Measurements from ENCODE around the gene GNB1.
A peak's percentile ranks its signal among the peaks of the same experiment; 100 is the strongest.
"Not testable (repeated sequence)": the region's sequence is repeated elsewhere in the genome, so short reads cannot be mapped to it uniquely, and the experiment has no call there.

Gene GNB1

DNA sequence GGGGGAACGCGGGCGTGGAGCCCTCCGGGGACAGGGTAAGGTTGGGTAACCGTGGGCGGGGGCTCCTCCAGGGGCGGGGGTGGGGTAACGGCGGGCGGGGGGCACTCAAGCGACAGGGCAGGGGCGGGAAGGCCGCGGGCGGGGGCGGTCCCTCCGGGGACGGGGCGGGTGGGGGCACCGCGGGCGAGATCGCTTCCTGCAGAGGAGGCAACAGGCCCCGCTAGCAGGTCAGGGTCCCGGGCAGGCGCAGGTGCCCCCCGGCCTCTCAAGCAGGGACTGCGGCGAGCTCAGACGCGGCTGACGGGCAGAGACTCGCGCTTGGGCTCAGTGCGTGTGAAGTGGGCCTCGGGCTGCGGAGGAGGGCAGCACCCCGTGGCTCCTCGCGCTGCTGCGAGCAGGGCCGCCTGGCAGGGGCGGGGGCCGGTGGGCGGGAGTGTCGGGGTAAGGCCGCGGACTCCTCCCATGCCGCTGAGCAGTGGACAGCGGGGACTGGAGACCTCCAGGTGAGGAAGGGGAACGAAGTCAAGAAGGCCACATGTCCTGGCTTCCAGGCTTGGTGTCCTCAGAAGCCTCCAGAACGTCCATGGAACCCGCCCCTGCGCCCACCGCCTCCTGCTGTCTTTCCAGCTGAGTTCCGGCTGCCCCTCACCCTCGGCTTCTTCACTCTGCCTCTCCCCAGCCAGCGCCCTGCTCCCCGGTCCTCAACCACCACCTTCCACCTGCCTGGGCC is 627 bp upstream of the GNB1 start:
- DNase-seq (ENCODE audit: low read depth in 3 of 3) = peak; percentile 70 to 73 (median 71)

DNA sequence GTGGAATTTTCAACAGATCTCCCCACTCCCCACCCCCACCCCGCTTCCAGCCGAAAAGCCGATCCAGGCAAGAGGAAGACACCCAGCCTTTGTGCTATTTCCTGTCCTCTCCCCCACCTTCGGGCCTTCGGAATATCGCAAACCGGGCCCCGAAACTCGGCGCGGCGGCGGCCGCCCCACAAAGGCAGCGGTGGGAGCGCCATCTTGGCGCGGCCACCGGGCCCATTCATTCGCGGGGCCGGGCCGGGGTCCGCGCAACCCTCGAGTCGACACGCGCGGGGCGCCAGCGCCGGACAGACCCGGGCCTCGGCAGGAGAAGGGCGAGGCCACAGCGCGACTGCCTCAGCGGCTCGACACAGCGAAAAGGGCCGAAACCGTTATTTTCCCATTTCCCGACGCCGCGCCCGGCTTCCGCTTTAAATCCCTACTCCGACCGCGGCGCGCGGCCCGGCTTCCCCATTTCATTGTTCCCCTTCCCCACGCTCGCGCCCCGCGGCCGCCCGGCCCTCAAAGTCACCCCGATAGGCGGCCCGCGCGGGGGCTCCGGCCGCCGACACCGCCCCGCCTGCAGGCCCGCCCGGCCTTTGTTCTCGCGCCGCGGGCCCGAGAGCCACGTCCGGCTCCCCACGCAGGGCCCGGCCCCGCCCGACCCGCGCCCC is 911 bp downstream of the GNB1 start:
- peak in 1 of 3 experiments; percentile 38 for DNase-seq (ENCODE audit: low read depth in 3 of 3)

DNA sequence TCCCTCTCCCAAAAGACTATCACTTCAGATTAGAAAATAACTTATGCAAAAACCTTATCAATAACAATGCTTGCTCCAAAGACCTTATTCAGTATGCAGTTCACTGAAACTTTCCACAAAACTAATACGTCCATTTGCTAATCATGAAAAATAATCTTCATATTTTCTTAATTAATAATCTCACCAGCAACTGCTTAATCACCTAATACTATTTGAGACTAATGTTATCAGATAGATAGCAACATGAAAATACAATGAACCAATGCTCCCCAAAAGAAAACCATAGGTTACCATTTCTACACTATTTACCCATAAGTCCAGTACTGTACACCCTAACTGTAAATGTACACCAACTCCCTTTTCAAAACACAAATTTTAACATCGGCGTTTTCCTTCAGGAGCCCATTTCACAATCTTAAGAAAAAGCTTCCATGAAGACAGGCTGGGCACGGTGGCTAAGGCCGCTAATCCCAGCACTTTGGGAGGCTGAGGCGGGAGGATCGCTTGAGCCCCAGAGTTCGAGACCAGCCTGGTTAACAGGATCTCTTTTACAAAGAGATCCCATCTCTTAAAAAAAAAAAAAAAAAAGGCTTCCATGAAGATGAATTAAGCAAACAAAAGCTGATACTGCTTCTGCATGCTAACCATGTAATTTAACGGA is 1.7 kb downstream of the GNB1 start:
- no peak for DNase-seq (ENCODE audit: low read depth in 3 of 3)

DNA sequence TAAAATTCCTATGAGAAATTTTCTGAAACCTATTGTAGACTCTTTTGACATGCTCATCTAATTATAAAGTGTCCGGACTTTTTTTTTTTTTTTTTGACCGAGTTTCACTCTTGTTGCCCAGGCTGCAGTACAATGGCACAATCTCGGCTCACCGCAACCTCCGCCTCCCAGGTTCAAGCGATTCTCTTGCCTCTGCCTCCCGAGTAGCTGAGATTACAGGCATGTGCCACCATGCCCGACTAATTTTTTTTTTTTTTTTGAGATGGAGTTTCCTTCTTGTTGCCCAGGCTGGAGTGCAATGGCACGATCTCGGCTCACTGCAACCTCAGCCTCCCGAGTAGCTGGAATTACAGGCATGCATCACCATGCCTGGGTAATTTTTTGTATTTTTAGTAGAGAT is 7.0 kb downstream of the GNB1 start:
- not testable (repeated sequence) for DNase-seq (ENCODE audit: low read depth in 3 of 3)

DNA sequence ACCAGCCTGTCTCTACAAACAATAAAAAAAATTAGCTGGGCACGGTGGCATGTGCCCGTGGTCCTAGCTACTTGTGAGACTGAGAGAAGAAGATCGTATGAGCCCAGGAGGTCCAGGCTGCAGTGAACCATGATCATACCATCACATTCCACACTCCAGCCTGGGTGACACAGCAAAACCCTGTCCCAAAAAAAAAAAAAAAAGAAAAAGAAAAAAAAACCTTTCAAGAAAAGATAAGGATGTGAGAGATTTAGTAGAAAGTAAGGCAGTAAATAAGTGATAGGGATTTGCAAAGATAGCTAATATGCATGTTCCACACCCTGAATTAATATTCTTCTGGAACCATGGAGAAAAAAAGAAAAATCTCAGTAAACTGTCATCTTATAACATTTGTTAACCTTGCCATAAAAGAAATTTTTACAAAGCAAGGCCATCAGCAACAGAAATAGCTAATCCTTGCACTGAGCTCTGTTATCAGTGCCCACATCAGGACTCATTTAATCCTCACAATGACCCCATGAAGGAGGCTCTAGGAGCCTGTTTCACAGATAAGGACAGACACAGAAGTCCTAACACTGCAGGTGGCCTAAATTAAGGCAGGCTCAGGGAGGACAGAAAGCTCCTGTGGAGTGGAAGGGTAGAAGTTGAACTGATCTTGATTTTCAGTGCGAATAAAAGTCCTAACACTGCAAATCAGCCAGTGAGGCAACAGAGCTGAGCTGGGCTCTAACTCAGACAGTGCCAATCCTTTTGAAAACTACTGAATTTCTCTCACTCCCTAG is 7.6 kb downstream of the GNB1 start:
- no peak for DNase-seq (ENCODE audit: low read depth in 3 of 3)

DNA sequence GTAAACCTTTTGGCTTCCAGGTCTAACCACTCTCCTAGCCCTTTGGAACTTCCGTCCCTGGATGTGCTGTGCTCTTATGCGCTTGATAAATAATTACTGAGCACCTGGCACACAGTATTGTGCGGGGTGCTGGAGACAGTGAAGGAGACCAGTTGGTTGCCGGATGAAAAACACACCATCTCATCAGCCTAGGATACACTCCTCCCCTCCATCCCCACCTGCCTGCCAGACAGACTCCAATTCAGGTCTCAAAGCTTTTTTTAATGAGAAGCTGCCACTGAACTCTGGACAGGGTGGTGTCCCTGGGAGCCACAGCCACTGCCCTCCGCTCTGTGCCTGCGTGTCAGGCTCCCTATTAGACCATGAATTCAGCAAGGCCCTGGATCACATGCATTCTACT is 9.2 kb downstream of the GNB1 start:
- no peak for DNase-seq (ENCODE audit: low read depth in 3 of 3)

DNA sequence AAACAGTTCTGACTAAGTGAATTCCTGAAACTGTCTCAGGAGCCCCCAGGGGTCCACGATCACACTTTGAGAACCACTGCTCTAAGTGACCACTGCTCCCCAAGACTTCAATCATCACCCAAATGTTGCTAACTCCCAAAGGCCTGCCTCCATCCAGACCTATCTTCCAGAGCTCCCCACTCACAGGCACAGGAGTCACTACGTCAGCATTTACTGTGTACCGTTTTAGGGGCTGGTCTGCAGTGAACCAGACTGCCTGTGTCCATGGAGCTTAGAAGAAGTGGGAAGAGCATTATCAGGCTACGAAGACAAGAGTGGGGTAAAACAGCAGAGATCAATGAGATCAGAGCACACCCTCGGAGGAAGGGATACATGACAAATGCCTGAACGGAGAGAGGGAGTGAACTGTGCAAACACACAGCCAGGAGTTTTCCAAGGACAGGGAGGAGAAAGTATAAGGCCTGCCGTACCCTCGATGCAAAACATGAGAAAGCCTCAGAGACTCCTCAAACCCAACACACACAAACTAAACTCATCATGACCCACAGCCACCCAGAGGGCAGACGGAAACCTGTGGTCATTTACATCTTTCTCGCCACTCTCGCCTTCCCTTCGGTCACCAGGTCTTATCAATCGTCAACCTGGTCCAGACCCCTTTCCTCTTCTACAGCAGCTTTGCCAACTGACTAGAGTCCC is 10.1 kb downstream of the GNB1 start:
- DNase-seq (ENCODE audit: low read depth in 3 of 3) = no peak

DNA sequence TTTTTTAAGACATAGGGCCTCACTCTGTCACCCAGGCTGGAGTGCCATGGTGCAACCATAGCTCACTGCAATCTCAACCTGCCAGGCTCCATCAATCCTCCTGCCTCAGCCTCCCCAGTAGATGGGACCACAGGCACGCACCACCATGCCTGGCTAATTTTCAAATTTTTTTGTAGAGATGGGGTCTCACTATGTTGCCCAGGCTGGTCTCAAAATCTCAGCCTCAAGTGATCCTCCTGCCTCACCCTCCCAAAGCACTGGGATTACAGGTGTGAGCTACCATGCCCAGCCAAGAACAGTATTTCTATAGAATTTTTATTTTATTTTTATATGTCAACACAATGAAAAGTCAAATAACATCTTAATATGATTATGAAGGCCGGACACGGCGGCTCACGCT is 10.9 kb downstream of the GNB1 start:
- DNase-seq (ENCODE audit: low read depth in 3 of 3) = no peak

DNA sequence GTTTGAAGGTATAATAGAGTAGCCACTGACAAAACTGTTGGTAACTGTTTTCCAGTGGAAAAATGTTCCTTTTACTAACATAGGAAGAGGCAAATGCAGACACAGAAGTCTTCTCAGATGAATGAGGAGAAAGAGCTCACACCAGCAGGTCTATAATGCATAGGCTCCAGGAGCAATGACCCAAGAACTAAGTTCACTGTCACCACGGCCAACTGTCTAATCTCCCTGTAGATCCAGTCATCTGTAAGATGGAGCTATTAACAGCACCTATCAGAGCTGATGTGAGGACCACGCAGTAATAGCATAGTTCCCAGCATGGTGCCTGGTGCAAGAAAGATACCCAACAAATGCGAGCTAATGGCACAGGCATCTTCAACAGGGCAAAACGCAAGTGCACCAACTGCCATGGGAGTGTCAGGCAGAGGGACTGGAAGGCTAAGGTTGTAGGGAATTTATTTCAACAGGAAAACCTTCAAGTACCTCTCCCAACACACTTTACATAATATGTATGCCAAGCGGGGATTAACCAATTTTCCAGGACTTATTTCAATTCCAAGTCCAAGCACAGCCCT is 12.9 kb downstream of the GNB1 start:
- no peak for DNase-seq (ENCODE audit: low read depth in 3 of 3)

DNA sequence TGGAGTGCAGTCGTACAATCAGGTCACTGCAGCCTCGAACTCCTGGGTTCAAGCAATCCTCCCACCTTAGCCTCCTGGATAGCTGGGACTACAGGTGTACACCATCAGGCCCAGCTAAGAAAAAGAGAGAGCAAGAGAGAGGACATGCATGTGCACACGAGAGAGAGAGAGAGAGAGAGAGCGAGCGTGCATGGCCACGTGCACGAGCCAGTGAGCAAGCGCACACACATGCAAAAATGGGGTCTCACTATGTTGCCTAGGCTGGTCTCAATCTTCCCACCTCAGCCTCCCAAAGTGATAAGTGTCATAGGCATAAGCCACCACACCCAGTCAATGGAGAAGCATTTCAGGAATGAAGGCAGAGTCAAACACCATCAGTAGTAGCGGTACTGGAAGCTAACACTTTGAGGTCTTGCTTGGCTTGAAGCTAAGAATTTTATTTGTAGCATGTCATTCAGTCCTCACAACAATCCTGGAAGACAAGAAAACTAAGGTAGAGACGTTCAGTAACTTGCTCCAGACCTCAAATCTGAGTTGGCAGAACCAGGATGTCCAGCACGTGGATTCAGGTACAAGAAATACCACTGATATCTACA is 14.5 kb downstream of the GNB1 start:
- DNase-seq (ENCODE audit: low read depth in 3 of 3) = no peak

DNA sequence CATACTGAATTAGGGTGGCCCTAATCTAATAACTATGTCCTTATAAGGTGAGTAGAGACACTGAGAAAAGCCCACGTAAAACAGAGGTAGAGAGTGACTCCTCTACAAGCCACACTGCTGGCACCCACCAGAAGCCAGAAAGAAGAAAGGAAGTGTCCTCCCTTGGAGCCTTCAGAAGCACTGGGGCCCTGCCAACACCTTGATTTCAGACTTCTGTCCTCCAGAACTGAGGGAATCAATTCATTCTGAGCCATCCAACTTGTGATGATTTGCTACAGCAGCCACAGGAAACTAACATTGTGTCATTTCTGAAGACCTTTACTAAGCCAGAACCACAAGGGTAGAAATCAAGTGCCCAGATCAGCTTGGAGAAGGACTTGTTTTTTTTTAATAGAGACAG is 15.0 kb downstream of the GNB1 start:
- DNase-seq (ENCODE audit: low read depth in 3 of 3) = no peak

DNA sequence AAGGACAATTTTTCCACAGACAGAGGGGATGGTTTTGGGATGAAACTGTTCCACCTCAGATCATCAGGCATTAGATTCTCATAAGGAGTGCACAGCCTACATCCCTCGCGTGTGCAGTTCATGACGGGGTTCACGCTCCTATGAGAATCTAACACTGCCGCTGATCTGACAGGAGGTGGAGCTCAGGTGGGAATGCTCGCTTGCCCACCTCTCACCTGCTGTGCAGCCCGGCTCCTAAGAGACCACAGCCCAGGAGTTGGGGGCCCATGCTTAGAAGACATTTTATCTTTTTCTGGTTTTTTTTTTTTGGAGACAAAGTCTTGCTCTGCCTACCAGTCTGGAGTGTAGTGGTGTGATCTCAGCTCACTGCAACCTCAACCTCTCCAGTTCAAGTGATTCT is 16.0 kb downstream of the GNB1 start:
- DNase-seq (ENCODE audit: low read depth in 3 of 3) = no peak

DNA sequence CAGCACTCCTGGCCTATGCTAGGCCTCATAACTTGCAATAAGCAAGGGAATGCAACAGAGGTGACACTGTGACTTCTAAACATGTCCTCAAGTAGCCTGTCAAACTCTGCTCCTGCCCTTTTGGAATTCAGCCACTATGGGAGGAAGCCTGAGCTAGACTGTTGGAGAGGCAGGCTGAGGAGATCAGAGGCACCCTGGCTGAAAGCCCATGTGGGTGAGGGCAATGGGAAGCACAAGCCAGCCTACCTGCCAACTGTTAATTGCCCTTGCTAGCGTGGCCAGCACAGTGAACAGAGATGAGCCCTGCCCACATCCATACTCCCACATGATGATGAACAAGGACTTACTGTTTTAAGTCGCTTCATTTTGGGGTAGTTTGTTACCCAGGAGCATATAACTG is 17.7 kb downstream of the GNB1 start:
- DNase-seq (ENCODE audit: low read depth in 3 of 3) = no peak

DNA sequence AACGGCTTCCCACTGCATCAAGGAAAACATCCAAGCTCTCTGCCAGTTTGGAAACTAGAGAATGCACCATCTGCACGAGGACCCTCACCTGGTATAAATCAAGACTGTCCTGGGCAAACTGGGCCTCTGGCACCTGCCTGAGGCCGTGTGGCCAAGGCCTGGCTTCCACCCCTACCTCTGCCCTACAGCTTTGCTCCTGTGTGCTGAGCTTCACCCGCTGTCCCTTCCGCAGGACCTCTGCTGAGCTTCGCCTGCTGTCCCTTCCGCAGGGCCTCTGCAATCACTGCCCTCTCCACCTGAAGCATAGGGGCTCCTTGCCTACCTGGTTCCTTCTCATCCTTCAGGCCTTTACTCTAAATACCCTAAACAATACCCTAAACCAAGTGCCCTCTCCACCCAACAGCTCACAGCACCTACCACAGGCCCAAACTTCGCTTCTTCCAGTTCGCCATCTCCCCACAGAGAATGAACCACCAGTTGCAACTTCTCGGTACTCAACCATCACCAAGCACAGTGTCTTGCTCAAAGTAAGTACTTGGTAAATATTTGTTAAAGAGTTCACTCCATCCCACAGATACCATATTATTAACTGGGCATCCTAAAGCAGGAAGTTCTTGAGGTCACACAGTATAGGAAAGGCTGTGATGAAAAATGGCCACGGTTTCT is 18.4 kb downstream of the GNB1 start:
- no peak for DNase-seq (ENCODE audit: low read depth in 3 of 3)

DNA sequence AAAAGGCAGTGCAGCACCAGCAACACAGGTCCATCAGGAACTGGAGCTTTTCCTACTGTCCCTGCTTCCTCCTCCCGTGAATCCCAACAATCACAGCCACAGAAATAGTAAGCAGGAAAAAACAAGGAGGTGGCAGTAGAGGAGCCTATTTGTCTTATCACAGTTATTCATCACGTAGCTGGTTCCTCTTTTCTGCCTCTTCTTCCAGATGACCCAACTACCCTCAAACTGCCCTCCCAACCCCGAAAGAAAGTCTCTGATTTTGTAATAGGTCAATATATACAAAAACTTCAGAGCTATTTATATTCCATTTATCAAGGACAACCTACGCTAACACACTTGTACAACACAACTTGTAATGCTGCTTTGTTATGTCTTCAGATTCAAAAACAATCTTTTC is 21.4 kb downstream of the GNB1 start:
- no peak for DNase-seq (ENCODE audit: low read depth in 3 of 3)

DNA sequence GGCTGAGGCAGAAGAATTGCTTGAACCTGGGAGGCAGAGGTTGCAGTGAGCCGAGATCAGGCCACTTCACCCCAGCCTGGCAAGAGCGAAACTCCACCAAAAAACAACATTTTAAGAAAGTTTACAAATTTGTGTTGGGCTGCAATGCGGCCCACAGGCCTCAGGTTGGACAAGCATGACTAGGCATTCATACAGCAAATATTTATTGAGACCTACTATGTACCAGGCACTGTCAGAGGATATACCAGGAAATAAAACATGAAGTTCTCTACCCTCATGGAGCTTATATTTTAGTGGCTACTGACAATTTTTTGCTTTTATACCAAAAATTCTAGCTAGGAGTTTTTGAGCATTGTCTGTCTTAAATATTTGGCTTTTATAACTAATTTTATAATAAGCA is 23.7 kb downstream of the GNB1 start:
- DNase-seq (ENCODE audit: low read depth in 3 of 3) = no peak

DNA sequence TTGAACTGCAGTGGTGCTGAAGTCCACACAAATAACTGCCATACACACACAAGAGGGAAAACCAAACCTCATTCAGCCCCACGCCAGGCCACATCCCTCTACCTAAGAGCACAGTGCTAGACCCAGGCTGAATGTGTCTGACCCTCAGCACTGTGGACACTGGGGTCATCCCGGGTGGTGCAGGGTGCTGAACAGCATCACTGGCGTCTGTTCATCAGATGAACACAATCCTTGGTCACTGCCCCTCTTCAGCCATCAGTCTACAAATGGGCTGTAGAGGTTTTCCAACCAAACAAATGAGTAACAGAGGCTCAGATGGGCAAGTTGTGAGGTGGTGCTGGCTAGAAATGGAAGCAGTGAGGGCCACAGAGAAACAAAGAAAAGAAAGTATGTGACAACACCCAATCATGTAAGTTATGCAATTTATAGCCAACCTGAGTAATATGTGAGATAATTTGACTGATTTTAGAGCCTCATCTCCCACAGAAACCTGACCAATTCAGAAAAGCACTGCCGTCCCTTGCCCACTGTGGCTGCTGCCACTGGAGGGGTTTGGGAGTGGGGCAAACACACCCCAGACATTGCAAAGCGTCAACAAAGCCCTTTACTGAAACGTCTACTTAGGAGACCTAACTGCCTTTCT is 27.9 kb downstream of the GNB1 start:
- DNase-seq (ENCODE audit: low read depth in 3 of 3) = no peak

DNA sequence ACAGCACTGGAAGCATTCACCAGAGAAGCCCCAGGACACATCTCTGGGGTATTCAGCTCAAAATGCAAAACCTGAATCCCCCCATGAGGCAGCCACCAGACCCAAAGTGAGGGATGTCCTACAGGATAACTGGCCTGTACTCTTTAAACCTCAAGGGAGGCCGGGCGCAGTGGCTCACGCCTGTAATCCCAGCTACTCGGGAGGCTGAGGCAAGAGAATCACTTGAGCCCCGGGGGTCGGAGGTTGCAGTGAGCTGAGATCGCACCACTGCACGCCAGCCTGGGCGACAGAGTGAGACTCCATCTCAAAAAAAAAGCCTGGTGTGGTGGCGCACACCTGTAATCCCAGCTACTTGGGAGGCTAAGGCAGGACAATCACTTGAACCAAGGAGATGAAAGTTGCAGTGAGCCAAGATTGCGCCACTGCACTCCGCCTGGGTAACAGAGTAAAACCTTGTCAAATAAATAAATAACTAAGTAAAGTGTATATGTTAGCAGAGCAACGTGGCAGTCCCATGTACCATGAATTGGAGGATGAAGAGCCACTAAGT is 29.1 kb downstream of the GNB1 start:
- not testable (repeated sequence) for DNase-seq (ENCODE audit: low read depth in 3 of 3)

DNA sequence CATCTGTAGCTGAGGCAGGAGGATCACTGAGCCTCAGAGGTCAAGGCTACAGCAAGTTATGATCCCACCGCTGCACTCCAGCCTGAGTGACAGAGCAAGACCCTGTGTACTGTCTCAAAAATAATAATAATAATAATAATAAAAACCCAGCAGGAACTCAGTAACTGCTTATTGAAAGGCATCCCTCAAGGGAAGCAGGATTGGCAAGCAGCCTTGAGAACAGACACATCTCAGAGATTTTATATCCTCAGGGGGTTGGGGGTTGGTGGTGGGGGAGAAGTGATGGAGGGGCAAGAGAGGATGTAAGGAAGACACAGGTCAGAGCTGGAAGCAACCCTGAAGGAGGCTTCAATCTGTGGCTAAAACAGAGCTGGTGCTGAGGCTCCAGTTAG is 29.6 kb downstream of the GNB1 start:
- DNase-seq (ENCODE audit: low read depth in 3 of 3) = no peak
